Erythroblast (primary cell): ENCODE data around the gene SLC44A1.

Source experiments
- GATA1 ChIP-seq: IDR thresholded peaks from 2 replicates; pipeline ENCODE4 v1.6.1; 2011; ENCODE audit warnings: low read depth, mild to moderate bottlenecking, control low read depth, low read length, moderate library complexity
- POLR2A ChIP-seq: IDR thresholded peaks from 2 replicates; pipeline ENCODE4 v1.6.1; 2011; ENCODE audit warnings: mild to moderate bottlenecking, low read length

GRCh38 chr9:105447386-105447813 is 202.9 kb downstream of the SLC44A1 start:
- TF ChIP-seq POLR2A (no peak), GATA1 (no peak)
